Omental fat pad (tissue), 4 donors: ENCODE results near the gene SH3D19. TPM values are rescaled to one million over a fixed set of nuclear protein-coding genes. Genes with fewer than 3 reads are reported as not detected.

Experiments used
- ATAC-seq: fragments of 150-250 bp; one replicate; pipeline ENCODE4 v1.9.1; 2016; ENCODE audit warnings: mild to moderate bottlenecking, moderate library complexity; ENCODE audit not compliant: low FRiP score
- DNase-seq: peaks from one replicate; pipeline ENCODE4 v3.0.0-alpha.2; 2019; ENCODE audit warnings: low spot score
- total RNA-seq, 4 donors: library from RNA; depleted of rRNA; stranded (reverse); fragments of >200 nt; gene quantifications; one replicate each; pipeline ENCODE4 v1.1.0, GENCODE V29; 2016
- TF ChIP-seq, protein P1 (sequence below), 3 donors: fragments of 450-650 bp; IDR thresholded peaks; one replicate each; pipeline ENCODE4 v1.5.1; 2016 to 2017; ENCODE audit warnings: antibody characterized with exemption in 3 of 3, mild to moderate bottlenecking in 3 of 3, moderate library complexity in 2 of 3

The SH3D19 gene
- total RNA-seq, 4 donors from 2014 or later: 161 to 226 (median 191) TPM

DNA sequence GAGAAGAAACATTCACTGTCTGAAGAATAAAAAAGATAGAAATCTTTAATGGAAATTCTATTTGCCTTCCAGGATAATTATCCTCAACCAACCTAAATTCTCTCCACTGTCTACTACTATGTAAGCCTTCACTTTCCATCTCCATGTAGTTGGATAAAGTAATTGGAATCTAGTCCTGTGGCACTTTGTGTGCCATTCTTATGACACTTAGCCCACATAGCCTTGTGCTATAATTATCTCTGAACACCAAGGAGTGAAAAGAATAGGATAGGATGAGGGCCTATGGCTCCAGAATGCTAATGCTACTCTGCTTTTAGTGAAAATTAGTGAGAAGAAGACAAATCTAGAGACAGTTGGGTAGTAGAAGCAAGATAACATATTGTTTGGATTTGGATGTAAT is 28.2 kb downstream of the SH3D19 start:
- no peak for ATAC-seq
- DNase-seq: no peak
- TF ChIP-seq, protein P1, sequence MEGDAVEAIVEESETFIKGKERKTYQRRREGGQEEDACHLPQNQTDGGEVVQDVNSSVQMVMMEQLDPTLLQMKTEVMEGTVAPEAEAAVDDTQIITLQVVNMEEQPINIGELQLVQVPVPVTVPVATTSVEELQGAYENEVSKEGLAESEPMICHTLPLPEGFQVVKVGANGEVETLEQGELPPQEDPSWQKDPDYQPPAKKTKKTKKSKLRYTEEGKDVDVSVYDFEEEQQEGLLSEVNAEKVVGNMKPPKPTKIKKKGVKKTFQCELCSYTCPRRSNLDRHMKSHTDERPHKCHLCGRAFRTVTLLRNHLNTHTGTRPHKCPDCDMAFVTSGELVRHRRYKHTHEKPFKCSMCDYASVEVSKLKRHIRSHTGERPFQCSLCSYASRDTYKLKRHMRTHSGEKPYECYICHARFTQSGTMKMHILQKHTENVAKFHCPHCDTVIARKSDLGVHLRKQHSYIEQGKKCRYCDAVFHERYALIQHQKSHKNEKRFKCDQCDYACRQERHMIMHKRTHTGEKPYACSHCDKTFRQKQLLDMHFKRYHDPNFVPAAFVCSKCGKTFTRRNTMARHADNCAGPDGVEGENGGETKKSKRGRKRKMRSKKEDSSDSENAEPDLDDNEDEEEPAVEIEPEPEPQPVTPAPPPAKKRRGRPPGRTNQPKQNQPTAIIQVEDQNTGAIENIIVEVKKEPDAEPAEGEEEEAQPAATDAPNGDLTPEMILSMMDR (IDR thresholded peaks at IDR 0.05): no peak

DNA sequence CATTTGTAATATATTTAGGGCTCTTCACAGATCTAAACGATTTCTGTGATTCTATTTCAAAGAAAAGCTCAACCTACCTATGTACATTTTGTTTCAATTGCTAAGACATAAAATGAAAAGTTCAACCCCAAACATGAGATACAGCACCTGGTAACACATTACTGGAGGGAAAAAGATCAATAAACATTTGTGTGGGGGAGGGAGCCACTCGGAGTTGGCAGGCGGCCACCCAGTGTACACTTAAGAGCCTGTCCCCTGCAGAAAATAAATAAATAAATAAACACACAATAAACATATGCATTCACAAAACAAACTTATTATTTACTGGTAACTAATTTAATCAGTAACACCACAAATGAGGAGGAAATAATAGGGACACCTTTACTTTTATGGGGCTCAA is 29.2 kb downstream of the SH3D19 start:
- DNase-seq (no peak), ATAC-seq (no peak)
- TF ChIP-seq, protein P1 (IDR thresholded peaks at IDR 0.05): no peak

DNA sequence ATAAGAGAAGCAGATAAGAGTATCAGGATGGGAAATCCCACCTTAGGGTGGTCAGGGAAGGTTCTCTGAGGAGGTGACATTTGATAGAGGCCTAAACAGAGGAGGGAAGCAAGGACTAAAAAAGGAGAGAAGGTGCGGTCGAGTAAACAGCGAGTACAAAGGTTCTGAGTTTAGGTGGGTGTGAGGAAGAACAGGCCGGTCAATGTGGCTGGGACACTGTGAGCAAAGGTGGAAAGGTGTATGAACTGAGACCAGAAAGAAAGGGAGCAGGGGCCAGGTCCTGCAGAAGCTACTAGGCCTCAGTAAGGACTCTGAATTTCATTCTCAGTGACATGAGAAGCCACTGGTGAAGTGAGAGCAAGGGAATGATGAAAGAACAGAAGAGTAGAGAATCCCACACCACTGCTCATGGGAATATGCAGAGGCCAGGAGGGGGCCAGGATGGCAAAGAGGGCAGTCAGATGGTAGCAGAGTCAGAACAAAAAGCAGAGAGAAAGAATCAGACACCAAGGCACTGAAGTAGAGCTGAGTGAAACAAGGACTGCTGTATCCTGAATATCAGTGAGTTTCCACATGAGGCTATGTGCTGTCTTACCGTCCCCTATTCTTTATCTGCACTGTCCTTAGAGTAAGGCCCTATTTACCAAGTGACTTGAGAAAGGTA is 30.4 kb downstream of the SH3D19 start:
- DNase-seq (no peak), ATAC-seq (no peak)
- TF ChIP-seq, protein P1 (IDR thresholded peaks at IDR 0.05): no peak

DNA sequence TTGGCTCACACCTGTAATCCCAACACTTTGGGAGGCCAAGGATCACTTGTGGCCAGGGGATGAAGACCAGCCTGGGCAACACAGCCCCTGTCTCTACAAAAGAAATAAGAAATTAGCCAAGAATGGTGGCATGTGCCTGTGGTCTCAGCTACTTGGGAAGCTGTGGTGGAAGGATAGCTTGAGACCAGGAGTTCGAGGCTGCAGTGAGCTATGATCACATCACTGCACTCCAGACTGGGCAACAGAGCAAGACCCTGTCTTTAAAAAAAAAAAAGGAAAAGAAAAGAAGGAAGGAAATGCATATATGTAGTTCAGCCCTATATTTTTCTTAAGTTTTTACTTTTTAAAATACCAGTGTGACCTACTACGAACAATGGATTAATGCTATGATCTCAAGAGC is 33.4 kb downstream of the SH3D19 start:
- DNase-seq (no peak), ATAC-seq (no peak)
- TF ChIP-seq, protein P1 (IDR thresholded peaks at IDR 0.05): no peak

DNA sequence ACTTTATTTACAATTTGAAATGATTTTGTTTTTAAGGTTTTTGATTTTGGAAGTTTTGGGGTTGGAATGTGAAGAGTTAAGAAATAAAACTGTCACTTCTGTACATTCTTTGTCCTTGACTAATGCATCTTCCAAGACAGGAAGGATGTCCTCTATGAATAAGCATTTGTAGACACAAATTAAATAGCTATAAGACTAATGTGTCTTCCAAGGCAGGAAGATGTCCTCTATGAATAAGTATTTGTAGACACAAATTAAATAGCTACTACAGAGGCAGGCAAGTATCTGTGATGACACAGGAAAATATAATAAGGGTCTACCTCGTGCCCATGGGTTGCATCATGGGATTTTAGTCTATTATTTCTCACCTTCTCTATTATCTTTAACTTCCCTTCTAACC is 33.9 kb downstream of the SH3D19 start:
- ATAC-seq (no peak), DNase-seq (no peak)
- TF ChIP-seq, protein P1 (IDR thresholded peaks at IDR 0.05): no peak

DNA sequence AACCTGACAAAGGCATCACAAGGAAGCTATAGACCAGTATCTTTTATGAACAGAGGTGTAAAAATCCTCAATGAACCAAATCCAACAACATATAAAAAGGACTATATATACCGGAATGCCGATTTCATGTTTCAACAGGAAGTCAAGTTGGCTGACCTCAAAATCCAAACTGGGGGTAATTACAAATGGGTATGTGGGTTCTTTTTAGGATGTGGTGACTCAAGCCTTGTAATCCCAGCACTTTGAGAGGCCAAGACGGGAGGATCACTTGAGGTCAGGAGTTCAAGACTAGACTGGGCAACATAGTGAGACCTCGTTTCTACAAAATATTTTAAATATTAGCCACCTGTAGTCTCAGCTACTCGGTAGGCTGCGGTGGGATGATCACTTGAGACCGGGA is 38.0 kb downstream of the SH3D19 start:
- ATAC-seq (no peak), DNase-seq (no peak)
- TF ChIP-seq, protein P1 (IDR thresholded peaks at IDR 0.05): no peak

DNA sequence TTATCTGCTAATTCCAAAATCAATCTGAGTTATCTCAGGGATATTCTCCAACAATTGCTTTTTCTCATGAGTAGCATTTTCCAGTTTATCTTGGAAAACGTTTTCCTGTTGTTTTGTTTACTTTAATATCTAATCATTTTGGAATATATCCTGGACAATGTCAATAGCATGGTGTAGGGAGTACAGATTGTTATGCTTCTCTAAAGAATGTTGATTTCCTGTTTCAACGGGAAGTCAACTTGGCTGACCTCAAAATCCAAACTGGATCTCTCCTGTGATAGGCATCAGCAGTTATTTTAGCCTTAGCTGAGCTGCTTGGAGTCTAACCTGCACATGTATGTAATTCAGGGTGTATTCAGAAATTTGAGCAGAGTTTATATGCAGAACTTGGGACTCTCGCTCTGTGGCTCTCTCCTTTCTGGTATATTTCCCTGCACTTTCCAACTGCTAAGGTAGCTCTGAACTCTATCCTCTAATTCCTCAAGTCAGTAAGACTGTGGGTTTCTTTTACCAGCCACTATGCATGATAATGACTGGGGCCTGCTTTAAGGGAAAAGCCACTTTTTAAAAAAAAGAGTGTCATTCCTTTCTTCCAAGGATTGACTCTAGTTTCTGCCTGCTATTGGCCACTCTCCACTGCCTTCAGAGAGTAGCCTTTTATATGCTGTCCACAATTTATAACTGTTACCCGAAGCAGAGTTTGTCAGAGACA is 40.7 kb downstream of the SH3D19 start:
- no peak for ATAC-seq
- TF ChIP-seq, protein P1 (IDR thresholded peaks at IDR 0.05): no peak

More for the DNA sequence above, 40.7 kb downstream of the SH3D19 start:
- no peak for DNase-seq
